LNCaP clone FGC (cell line): Measurements from ENCODE around the gene RAD51B.

ENCODE experiments used
- DNase-seq: peaks from one replicate; pipeline ENCODE4 v3.0.0-alpha.2; 2011; ENCODE audit warnings: low read depth
- H3K4me3 ChIP-seq: 2 replicates; pipeline ENCODE4 v1.5.1; 2011; ENCODE audit warnings: mild to moderate bottlenecking, low read depth, low read length, control low read depth
- TF ChIP-seq, protein P1 (sequence below): IDR thresholded peaks from 2 replicates; pipeline ENCODE4 v1.5.1; 2012; ENCODE audit warnings: mild to moderate bottlenecking; ENCODE audit not compliant: control insufficient read depth, insufficient read depth; ENCODE audit errors: extremely low read depth

Gene RAD51B

DNA sequence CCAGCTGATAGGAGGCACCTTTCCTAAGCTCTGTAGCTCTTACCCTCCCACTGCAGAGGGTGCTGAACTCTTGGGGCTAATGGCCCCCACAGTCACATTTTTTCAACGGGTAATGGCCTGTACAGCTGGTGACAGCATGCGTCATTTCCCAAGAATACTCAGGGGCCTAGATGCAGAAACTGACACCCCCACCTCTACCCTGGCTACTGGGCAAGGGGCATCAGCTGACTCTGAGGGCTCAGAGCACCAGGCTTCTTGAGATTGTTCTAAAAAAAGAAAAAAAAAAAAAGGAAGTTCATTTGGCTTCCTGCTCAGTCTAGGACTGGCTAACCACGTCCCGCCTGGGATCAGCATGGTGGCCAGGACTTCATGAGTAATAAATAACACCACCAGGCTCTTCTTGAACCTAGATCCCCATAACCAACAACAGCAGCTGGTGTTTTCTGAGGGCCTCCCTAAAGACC is 938.1 kb downstream of the RAD51B start:
- TF ChIP-seq, protein P1, sequence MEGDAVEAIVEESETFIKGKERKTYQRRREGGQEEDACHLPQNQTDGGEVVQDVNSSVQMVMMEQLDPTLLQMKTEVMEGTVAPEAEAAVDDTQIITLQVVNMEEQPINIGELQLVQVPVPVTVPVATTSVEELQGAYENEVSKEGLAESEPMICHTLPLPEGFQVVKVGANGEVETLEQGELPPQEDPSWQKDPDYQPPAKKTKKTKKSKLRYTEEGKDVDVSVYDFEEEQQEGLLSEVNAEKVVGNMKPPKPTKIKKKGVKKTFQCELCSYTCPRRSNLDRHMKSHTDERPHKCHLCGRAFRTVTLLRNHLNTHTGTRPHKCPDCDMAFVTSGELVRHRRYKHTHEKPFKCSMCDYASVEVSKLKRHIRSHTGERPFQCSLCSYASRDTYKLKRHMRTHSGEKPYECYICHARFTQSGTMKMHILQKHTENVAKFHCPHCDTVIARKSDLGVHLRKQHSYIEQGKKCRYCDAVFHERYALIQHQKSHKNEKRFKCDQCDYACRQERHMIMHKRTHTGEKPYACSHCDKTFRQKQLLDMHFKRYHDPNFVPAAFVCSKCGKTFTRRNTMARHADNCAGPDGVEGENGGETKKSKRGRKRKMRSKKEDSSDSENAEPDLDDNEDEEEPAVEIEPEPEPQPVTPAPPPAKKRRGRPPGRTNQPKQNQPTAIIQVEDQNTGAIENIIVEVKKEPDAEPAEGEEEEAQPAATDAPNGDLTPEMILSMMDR, result no peak
- no peak overlapping the region for H3K4me3 ChIP-seq
- DNase-seq, result no peak

DNA sequence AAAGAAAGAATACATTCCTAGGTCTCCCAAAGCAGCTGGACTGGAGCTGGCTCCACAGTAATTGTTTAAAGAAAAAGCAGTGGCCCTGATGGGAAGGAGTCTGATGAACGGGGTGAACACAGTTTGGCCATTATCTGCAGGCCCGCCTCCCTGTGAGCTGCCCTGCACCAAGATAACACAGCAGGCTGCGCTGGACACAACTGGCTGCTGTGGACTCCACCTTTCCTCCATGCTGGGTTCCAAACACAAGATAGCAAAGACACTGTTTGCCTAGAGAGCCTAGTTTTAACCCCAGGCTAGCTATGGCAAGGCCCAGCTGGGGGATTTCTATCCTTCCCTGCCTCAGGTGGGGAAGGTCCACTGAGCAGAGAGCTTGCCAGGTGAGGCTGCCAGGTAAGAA is 938.7 kb downstream of the RAD51B start:
- TF ChIP-seq, protein P1, result no peak
- no peak overlapping the region for H3K4me3 ChIP-seq
- no peak for DNase-seq

DNA sequence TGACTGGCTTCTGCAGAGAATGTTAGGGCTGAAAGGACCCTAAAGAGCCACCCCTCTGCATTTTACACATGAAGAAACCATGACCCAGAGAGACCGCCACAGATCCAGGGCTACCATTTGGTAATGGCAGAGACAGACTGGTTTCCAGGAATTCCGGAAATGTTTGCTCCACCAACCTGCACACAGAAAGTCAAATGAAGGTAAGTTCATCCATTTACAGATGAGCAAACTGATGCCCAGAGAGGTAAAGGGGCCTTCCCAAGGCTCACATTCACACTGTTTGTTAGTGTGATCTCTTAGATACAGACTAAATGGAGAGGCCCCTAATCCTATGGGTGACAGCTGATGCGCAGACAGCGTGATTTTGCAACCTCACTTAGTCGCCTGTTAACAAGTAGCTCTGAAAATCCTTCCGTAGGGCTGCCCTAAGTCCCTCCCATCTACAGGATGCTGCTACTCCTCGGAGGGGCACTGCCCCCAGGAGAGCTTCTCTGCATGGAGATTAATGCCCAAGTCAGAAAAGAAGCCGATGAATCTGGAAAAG is 939.5 kb downstream of the RAD51B start:
- DNase-seq, result no peak

DNA sequence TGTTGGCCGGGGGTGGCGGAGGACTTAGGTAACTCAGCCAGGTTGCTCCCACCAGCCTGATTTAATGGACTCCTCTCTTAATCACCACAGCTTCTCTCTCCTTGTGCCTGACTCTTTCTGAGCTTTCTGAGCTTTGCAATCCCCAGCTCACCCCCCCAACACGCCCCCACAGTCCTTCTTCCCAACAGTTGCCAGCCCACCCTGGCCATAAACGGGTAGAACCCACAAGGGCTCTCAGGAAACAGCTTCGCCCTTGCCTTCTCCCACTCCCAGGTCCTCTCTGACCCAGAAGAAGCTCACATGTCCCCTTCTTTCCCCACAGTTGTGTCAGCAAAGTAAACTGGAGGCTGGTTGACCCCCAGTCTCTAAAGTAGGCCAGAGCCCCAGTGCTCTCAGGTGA is 940.4 kb downstream of the RAD51B start:
- TF ChIP-seq, protein P1, result no peak
- H3K4me3 ChIP-seq, result no peak overlapping the region
- no peak for DNase-seq

More for the DNA sequence above, 939.5 kb downstream of the RAD51B start:
- TF ChIP-seq, protein P1, result no peak
- H3K4me3 ChIP-seq, result no peak overlapping the region

DNA sequence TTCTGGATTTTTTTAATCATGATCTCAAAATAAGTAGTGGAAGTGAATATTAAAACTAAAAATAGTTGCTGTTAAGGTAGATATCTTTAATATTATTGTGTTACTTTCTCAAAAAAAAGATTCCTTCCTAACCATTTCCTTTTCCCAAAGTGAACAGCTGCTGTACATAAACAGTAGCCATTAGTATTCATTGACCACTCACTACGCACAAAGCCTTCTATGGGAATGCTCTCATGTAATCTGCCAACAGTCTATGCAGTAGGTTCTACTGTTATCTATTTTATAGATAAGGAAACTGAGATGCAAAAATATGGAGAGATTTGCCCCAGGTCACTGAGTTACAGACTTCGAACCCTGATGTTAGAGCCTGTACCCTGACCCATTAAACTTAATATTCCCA is 941.2 kb downstream of the RAD51B start:
- H3K4me3 ChIP-seq, result no peak overlapping the region
- TF ChIP-seq, protein P1, result no peak
- DNase-seq, result no peak

DNA sequence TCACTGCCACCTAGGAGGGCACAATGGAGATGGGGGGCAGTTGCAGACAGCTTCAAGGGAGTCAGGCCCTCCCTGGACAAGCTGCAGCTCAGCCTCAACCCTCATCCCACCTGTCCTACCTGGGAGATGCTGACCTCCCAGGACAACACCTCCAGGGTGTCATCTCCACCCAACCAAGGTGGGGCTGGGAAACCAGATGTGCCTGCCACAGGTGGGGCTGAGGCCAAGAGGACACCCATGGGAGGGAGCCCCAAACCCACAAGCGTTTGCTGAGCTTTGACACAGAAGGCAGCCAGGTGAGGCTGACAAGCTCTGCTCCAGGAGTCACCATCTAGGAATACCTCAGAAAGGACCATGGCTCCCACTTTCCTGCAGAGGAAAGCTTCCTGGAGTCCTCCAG is 941.8 kb downstream of the RAD51B start:
- H3K4me3 ChIP-seq, result no peak overlapping the region
- no peak for DNase-seq
- TF ChIP-seq, protein P1, result no peak
